Activated CD8-positive, alpha-beta T cell treated with anti-CD3 and anti-CD28 coated beads, Interleukin-2, amount 10 ng/mL, durations not matched to agents 7 days and 5 days (primary cell): ENCODE results near the gene CLDN7. TPM values are rescaled to one million over a fixed set of nuclear protein-coding genes. Genes with fewer than 3 reads are reported as not detected.

Experiments
- ATAC-seq: fragments of 150-1000 bp; cut with Tn5 transposase; one replicate; pipeline ENCODE4 v1.10.0; 2021; ENCODE audit warnings: moderate library complexity
- CTCF ChIA-PET: fragments of 350-600 bp; sonication (Branson Sonifier 250); formaldehyde crosslinking; loops from one replicate; lab custom pipeline; 2021; ENCODE audit warnings: antibody characterized with exemption; lab: Charles Lee
- POLR2A ChIA-PET: fragments of 350-600 bp; sonication (Branson Sonifier 250); formaldehyde crosslinking; loops from one replicate; lab custom pipeline; 2021; ENCODE audit warnings: antibody characterized with exemption; lab: Charles Lee
- DNase-seq: peaks from one replicate; pipeline ENCODE4 v3.0.0-alpha.2; 2020
- H3K27ac Mint-ChIP-seq: one replicate; pipeline ENCODE4 v1.8.0; 2021; ENCODE audit warnings: mild to moderate bottlenecking, mixed read lengths
- H3K27me3 Mint-ChIP-seq: one replicate; pipeline ENCODE4 v1.8.0; 2021; ENCODE audit warnings: low read depth, mixed read lengths
- H3K36me3 Mint-ChIP-seq: one replicate; pipeline ENCODE4 v1.8.0; 2021; ENCODE audit warnings: low read depth, mixed read lengths
- H3K4me1 Mint-ChIP-seq: one replicate; pipeline ENCODE4 v1.8.0; 2021; ENCODE audit warnings: low read depth, mixed read lengths
- H3K4me3 Mint-ChIP-seq: one replicate; pipeline ENCODE4 v1.8.0; 2021; ENCODE audit warnings: mild to moderate bottlenecking, mixed read lengths
- H3K9me3 Mint-ChIP-seq: one replicate; pipeline ENCODE4 v1.8.0; 2022; ENCODE audit warnings: mixed read lengths; ENCODE audit not compliant: insufficient read depth
- total RNA-seq, 2 experiments: library from RNA; stranded (reverse); gene quantifications; one replicate each; pipeline ENCODE4 v1.2.3, GENCODE V29; 2021

Gene CLDN7
- total RNA-seq: 1 to 10 TPM; 1.1 to 1.3 TPM

DNA sequence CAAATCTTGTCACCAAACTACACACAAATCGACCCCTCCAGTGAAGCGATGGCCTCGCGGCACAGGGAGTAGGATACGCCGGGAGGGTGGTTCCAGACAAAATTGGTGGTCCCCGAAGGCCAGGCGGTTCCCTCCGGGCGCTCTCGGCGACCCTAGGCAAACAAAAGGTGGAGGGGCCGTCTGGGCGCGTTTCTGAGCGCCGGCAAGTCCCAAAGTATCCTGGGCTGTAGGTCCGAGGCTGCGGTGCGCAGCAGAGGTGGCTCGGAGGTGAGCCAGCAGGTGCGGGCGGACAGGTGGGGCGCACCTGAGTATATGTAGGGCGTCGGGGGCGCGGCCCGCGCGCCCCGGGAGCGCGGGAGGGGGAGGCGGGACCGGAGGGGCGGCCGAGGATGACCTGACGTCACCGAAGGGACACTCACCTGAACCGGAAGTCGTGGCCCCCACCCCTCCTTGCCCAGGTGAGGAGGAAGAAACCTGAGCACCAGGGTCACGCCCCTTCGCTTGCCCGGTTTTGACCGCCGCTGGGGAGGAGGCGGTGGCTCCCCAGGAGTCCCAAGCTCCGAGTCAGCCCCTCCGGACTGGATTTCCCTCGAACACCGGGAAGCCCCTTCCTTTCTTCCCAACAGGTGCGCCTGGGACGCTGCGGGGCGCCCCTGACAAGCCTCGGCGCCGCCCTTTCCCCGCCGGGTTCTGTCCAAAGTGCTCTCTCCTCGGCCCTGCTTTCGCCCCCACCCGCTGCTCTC, at the start of gene CLDN7:
CLDN7 (minus strand) TSS at position 287 of the 743 bp plus-strand sequence. CDS start 435 bp downstream, outside the sequence.
- ATAC-seq: no peak
- peaks cover 27% of the 10 kb centered on the region for H3K27me3 Mint-ChIP-seq
- peaks cover 26% of the 10 kb centered on the region for H3K4me1 Mint-ChIP-seq
- ChIA-PET CTCF (no interaction called here), POLR2A (interaction anchor here (1.0 kb wide), 1 partner anchor 42 kb away, joined by 3 read pairs; the partner anchor contains the start of genes ACADVL and DLG4)
- H3K9me3 Mint-ChIP-seq: no peaks in the 10 kb centered on the region
- H3K4me3 Mint-ChIP-seq: peak within 1 kb of the TSS; percentile 63
- no peak for DNase-seq
- peak within 1 kb of the TSS; percentile 77 for H3K27ac Mint-ChIP-seq
- H3K36me3 Mint-ChIP-seq: peaks cover 12% of the 10 kb centered on the region

- CTCF ChIA-PET: interaction anchor here (0.7 kb wide), 1 partner anchor 14 kb away, joined by 4 read pairs; no protein-coding TSS in a partner anchor
- H3K36me3 Mint-ChIP-seq: peaks cover 68% of the 10 kb centered on the region
- H3K27me3 Mint-ChIP-seq: no peaks in the 10 kb centered on the region
- H3K9me3 Mint-ChIP-seq: no peaks in the 10 kb centered on the region
- POLR2A ChIA-PET: interaction anchor here (0.7 to 4.5 kb wide), 4 partner anchors 8 to 25 kb away, joined by 3 to 29 read pairs (median 3); partner anchors contain the start of gene ACAP1
- no peak for ATAC-seq
- no peak overlapping the region for H3K4me3 Mint-ChIP-seq
- H3K27ac Mint-ChIP-seq: peak overlapping the region; percentile 41
- no peak for DNase-seq
- H3K4me1 Mint-ChIP-seq: peaks cover 70% of the 10 kb centered on the region
Measured at GRCh38 chr17:7311110-7311705, 48.9 kb upstream of the CLDN7 start.

DNA sequence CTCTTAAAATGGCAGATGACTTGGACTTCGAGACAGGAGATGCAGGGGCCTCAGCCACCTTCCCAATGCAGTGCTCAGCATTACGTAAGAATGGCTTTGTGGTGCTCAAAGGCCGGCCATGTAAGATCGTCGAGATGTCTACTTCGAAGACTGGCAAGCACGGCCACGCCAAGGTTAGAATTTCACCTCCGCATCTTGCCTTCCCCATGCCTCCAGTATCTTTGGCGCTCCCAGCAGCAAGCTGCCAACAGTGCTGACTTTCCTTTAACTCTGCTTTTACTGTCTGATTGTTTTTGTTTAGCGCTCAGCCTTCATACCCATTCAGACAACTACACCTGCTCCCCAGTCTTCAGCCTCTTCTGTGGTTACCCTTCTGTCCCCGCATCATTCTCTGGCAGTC, 47.4 kb upstream of the CLDN7 start:
- peak overlapping the region; percentile 93 for H3K4me3 Mint-ChIP-seq
- ATAC-seq: no peak
- no peak for DNase-seq
- H3K4me1 Mint-ChIP-seq: peaks cover 63% of the 10 kb centered on the region
- peaks cover 61% of the 10 kb centered on the region for H3K36me3 Mint-ChIP-seq
- ChIA-PET POLR2A (interaction anchor here (0.5 to 4.5 kb wide), 7 partner anchors 19 to 863 kb away, joined by 3 to 29 read pairs (median 5); partner anchors contain the start of genes ACAP1, GABARAP and SLC2A4), CTCF (interaction anchor here (1.0 to 1.9 kb wide), 4 partner anchors 13 to 89 kb away, joined by 3 to 8 read pairs (median 5); no protein-coding TSS in a partner anchor)
- no peaks in the 10 kb centered on the region for H3K27me3 Mint-ChIP-seq
- H3K27ac Mint-ChIP-seq: peak overlapping the region; percentile 94
- H3K9me3 Mint-ChIP-seq: no peaks in the 10 kb centered on the region

GRCh38 chr17:7308625-7309433, 46.6 kb upstream of the CLDN7 start:
- peak overlapping the region; percentile 94 for H3K27ac Mint-ChIP-seq
- DNase-seq (peak; percentile 89), ATAC-seq (peak; percentile 25)
- ChIA-PET CTCF (interaction anchor here (1.0 to 1.9 kb wide), 5 partner anchors 13 to 88 kb away, joined by 3 to 8 read pairs (median 4); partner anchors contain the start of gene ACAP1), POLR2A (interaction anchor here (0.5 to 4.5 kb wide), 11 partner anchors 19 to 864 kb away, joined by 3 to 29 read pairs (median 4); partner anchors contain the start of genes ACAP1, GABARAP, NEURL4 and SLC2A4)
- peaks cover 54% of the 10 kb centered on the region for H3K36me3 Mint-ChIP-seq
- peak overlapping the region; percentile 93 for H3K4me3 Mint-ChIP-seq
- H3K27me3 Mint-ChIP-seq: no peaks in the 10 kb centered on the region
- peaks cover 55% of the 10 kb centered on the region for H3K4me1 Mint-ChIP-seq
- no peaks in the 10 kb centered on the region for H3K9me3 Mint-ChIP-seq

DNA sequence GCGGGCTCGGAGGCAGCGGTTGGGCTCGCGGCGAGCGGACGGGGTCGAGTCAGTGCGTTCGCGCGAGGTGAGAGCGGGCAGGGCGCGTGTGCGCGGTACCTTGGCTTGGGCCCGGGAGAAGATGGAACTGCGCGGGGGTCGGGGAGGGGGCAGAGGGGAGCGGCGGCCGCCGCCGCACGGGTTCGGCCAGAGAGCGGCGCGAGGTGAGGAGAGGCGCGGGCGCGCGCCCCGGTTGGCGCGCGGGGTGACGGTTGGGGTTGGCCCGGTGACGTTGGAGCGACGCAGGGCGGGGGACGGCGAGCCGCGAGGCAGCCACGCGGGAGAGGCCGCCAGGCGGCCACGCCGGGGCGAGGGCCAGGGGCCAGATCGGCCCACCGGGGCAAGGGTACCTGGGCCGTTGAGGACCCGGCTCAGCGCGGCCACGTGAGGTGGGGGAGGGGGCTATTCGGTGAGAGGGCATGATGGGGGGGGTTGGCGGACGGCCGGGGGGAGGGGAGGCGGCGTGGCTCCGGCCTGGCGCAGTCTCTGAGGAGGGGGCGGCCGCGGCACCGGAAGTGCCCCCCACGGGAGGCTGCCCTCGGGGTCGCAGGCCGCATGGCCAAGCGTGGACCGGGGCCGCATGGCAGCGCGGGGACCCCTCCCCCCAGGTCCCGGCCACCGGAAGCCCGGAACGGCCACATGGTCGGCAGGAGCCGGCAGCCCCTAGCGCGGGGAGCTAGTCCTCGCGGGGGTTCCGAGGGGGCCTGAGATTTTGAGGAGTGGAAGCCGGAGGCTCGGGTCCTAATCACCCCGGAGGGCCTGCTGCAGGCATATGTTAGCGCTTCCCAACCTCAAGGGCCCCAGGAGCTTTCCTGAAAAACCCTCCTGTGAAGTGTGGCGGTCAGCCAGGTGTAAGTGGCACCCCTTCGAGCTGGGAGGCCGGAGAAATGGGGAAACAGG, 45.7 kb upstream of the CLDN7 start:
- ChIA-PET POLR2A (interaction anchor here (0.7 to 4.5 kb wide), 7 partner anchors 22 to 40 kb away, joined by 3 to 29 read pairs (median 3); partner anchors contain the start of genes ACAP1, NEURL4 and SLC2A4), CTCF (interaction anchor here (1.0 to 1.4 kb wide), 2 partner anchors 28 to 87 kb away, joined by 3 to 4 read pairs; partner anchors contain the start of gene ACAP1)
- ATAC-seq: peak; percentile 6

GRCh38 chr17:7306911-7307685, 44.8 kb upstream of the CLDN7 start, which contains the start of gene EIF5A:
TSS of gene EIF5A (plus strand) at chr17:7307628. CDS start at chr17:7309636, 2,008 bp downstream.
- POLR2A ChIA-PET: interaction anchor here (0.6 kb wide), 1 partner anchor 29 kb away, joined by 3 read pairs; the partner anchor contains the start of gene ACAP1
- peak; percentile 100 for DNase-seq

More for the DNA sequence above, 45.7 kb upstream of the CLDN7 start:
- DNase-seq: peak; percentile 63
- Mint-ChIP-seq H3K4me1 (peaks cover 46% of the 10 kb centered on the region), H3K27me3 (no peaks in the 10 kb centered on the region), H3K36me3 (peaks cover 45% of the 10 kb centered on the region), H3K4me3 (peak overlapping the region; percentile 93), H3K27ac (peak overlapping the region; percentile 99), H3K9me3 (no peaks in the 10 kb centered on the region)

GRCh38 chr17:7304179-7304578, 41.9 kb upstream of the CLDN7 start:
- H3K9me3 Mint-ChIP-seq: no peaks in the 10 kb centered on the region
- DNase-seq: no peak
- no peak for ATAC-seq
- CTCF ChIA-PET: interaction anchor here (2.5 kb wide), 1 partner anchor 8 kb away, joined by 14 read pairs; no protein-coding TSS in a partner anchor
- H3K36me3 Mint-ChIP-seq: peaks cover 11% of the 10 kb centered on the region
- H3K27ac Mint-ChIP-seq: no peak overlapping the region
- H3K4me1 Mint-ChIP-seq: peaks cover 12% of the 10 kb centered on the region
- H3K4me3 Mint-ChIP-seq: no peak overlapping the region
- peaks cover 11% of the 10 kb centered on the region for H3K27me3 Mint-ChIP-seq
- POLR2A ChIA-PET: no interaction called here

More at GRCh38 chr17:7306911-7307685, 44.8 kb upstream of the CLDN7 start, which contains the start of gene EIF5A:
- H3K27me3 Mint-ChIP-seq: peaks cover under 1% of the 10 kb centered on the region
- peaks cover 38% of the 10 kb centered on the region for H3K36me3 Mint-ChIP-seq
- peak within 1 kb of the TSS; percentile 99 for H3K27ac Mint-ChIP-seq
- H3K4me1 Mint-ChIP-seq: peaks cover 38% of the 10 kb centered on the region
- H3K9me3 Mint-ChIP-seq: no peaks in the 10 kb centered on the region
- peak; percentile 86 for ATAC-seq
- peak within 1 kb of the TSS; percentile 93 for H3K4me3 Mint-ChIP-seq
- CTCF ChIA-PET: interaction anchor here (2.5 kb wide), 1 partner anchor 11 kb away, joined by 14 read pairs; no protein-coding TSS in a partner anchor

- DNase-seq (peak; percentile 71), ATAC-seq (peak; percentile 27)
- Mint-ChIP-seq H3K27ac (no peak overlapping the region), H3K36me3 (no peaks in the 10 kb centered on the region), H3K4me1 (peaks cover 30% of the 10 kb centered on the region), H3K27me3 (peaks cover 38% of the 10 kb centered on the region), H3K4me3 (peak overlapping the region; percentile 34), H3K9me3 (no peaks in the 10 kb centered on the region)
- POLR2A ChIA-PET: interaction anchor here (0.9 to 1.3 kb wide), 3 partner anchors 15 to 261 kb away, joined by 3 read pairs; partner anchors contain the start of gene SLC16A13
- CTCF ChIA-PET: interaction anchor here (0.6 to 4.8 kb wide), 30 partner anchors 8 to 293 kb away, joined by 3 to 81 read pairs (median 4); partner anchors contain the start of genes ACADVL, ACAP1, DLG4 and GABARAP
Measured at GRCh38 chr17:7296189-7296861, 34.0 kb upstream of the CLDN7 start.
